GM21619 (cell line): ENCODE data around the gene FITM1.

Experiments used
- ATAC-seq: cut with Tn5 transposase; IDR thresholded peaks from one replicate; pipeline ENCODE4 v1.9.1; 2021; ENCODE audit not compliant: unreplicated experiment

The FITM1 gene

GRCh38 chr14:24179961-24180796, 49.7 kb downstream of the FITM1 start:
- no peak for ATAC-seq

- ATAC-seq: no peak
Measured at GRCh38 chr14:24181371-24182077, 51.1 kb downstream of the FITM1 start.
